GM12878 (cell line): ENCODE results near the gene LSR. TPM values are rescaled to one million over a fixed set of nuclear protein-coding genes. Genes with fewer than 3 reads are reported as not detected.
A peak's percentile ranks its signal among the peaks of the same experiment; 100 is the strongest.

Experiments
- ATF7 ChIP-seq: fragments of 450-650 bp; IDR thresholded peaks from 2 replicates; pipeline ENCODE4 v1.6.1; 2016; ENCODE audit warnings: low read depth, mild to moderate bottlenecking
- CHD1 ChIP-seq: IDR thresholded peaks from 2 replicates; pipeline ENCODE4 v1.6.1; 2012; ENCODE audit warnings: low read depth, low read length, improper control_type of control experiment
- DPF2 ChIP-seq: fragments of 450-650 bp; IDR thresholded peaks from 2 replicates; pipeline ENCODE4 v1.6.1; 2017; ENCODE audit warnings: mild to moderate bottlenecking
- EGR1 ChIP-seq, 2 experiments: IDR thresholded peaks; 1 replicate in 1 of 2; 2 replicates in 1 of 2; pipeline ENCODE4 v1.6.1; 2011 to 2012; ENCODE audit warnings: low read depth in 2 of 2, low read length in 2 of 2, borderline replicate concordance in 1 of 2, mild to moderate bottlenecking in 1 of 2, moderate library complexity in 1 of 2
- GABPA ChIP-seq: IDR thresholded peaks from 2 replicates; pipeline ENCODE4 v1.6.1; 2014; ENCODE audit warnings: antibody characterized with exemption, low read depth, mild to moderate bottlenecking, inconsistent platforms
- HDGF ChIP-seq: fragments of 450-650 bp; IDR thresholded peaks from 2 replicates; pipeline ENCODE4 v1.6.1; 2016; ENCODE audit warnings: antibody characterized with exemption
- IKZF2 ChIP-seq, 2 experiments: fragments of 450-650 bp; IDR thresholded peaks; 2 replicates each; pipeline ENCODE4 v1.6.1; 2017; ENCODE audit warnings: mild to moderate bottlenecking in 2 of 2, moderate library complexity in 2 of 2
- IRF4 ChIP-seq: IDR thresholded peaks from 2 replicates; pipeline ENCODE4 v1.6.1; 2011; ENCODE audit warnings: low read depth, low read length
- JUNB ChIP-seq: IDR thresholded peaks from 2 replicates; pipeline ENCODE4 v1.6.1; 2016; ENCODE audit warnings: antibody characterized with exemption, mild to moderate bottlenecking
- NBN ChIP-seq: fragments of 450-650 bp; IDR thresholded peaks from 2 replicates; pipeline ENCODE4 v1.6.1; 2016
- PBX3 ChIP-seq: IDR thresholded peaks from 2 replicates; pipeline ENCODE4 v1.6.1; 2011; ENCODE audit warnings: mild to moderate bottlenecking, low read depth, low read length, moderate library complexity; ENCODE audit not compliant: insufficient replicate concordance
- RAD21 ChIP-seq: IDR thresholded peaks from 2 replicates; pipeline ENCODE4 v1.6.1; 2011; ENCODE audit warnings: mild to moderate bottlenecking, low read depth, low read length, moderate library complexity; ENCODE audit not compliant: insufficient read depth
- RELB ChIP-seq: fragments of 450-650 bp; IDR thresholded peaks from 2 replicates; pipeline ENCODE4 v1.6.1; 2017; ENCODE audit warnings: low read depth, mild to moderate bottlenecking, moderate library complexity
- RFX5 ChIP-seq: IDR thresholded peaks from 2 replicates; pipeline ENCODE4 v1.6.1; 2011; ENCODE audit warnings: low read depth, low read length, improper control_type of control experiment
- RUNX3 ChIP-seq: IDR thresholded peaks from 2 replicates; pipeline ENCODE4 v1.6.1; 2012; ENCODE audit warnings: low read length, inconsistent platforms
- SMAD1 ChIP-seq: fragments of 450-650 bp; IDR thresholded peaks from 2 replicates; pipeline ENCODE4 v1.6.1; 2018; ENCODE audit warnings: mild to moderate bottlenecking, low read depth; ENCODE audit not compliant: partially characterized antibody
- STAT1 ChIP-seq: fragments of 450-650 bp; conservative IDR thresholded peaks from 2 replicates; pipeline ENCODE4 v1.6.1; 2014; ENCODE audit warnings: antibody characterized with exemption, mild to moderate bottlenecking
- TCF3 ChIP-seq: IDR thresholded peaks from 2 replicates; pipeline ENCODE4 v1.6.1; 2012; ENCODE audit warnings: low read depth, mild to moderate bottlenecking, low read length, borderline replicate concordance; ENCODE audit not compliant: insufficient read depth
- TCF7 ChIP-seq: IDR thresholded peaks from 2 replicates; pipeline ENCODE4 v1.6.1; 2014; ENCODE audit warnings: antibody characterized with exemption, borderline replicate concordance
- polyA plus RNA-seq, 11 experiments: library from polyadenylated mRNA; depleted of rRNA in 4 of 11; unstranded in 6 of 11; stranded (reverse) in 5 of 11; fragments of >200 nt; fragmentation: Nextera tagmentation in 4 of 11; fragmentation: Illumina TruSeq in 1 of 11; extraction: Ambion mirVana in 4 of 11; extraction: Trizol in 1 of 11; gene quantifications; 1 replicate in 1 of 11; 2 replicates in 10 of 11; pipeline versions ENCODE4 v1.2.1 to v1.2.3, GENCODE V29; 2011 to 2016; ENCODE audit warnings: inconsistent platforms in 2 of 11, missing spikeins in 2 of 11, low read depth in 1 of 11
- total RNA-seq, 4 experiments: library from RNA; depleted of rRNA in 3 of 4; stranded (reverse); fragments of >200 nt in 3 of 4; fragmentation: Illumina TruSeq in 1 of 4; extraction: Trizol in 1 of 4; gene quantifications; 2 replicates each; pipeline versions ENCODE4 v1.2.1 to v1.2.3, GENCODE V29; 2013 to 2021
- TF ChIP-seq, protein P1 (sequence below): fragments of 450-650 bp; IDR thresholded peaks from 2 replicates; pipeline ENCODE4 v1.6.1; 2016; ENCODE audit warnings: mild to moderate bottlenecking

Gene LSR
- total and polyA plus RNA-seq, 10 of the 15 experiments (the other 5 are each of a cell fraction or from before 2014, with no cell fraction given) = 0.26 to 53.9 (median 26.3) TPM

- TF ChIP-seq SMAD1 (peak; percentile 30), EGR1 (IDR thresholded peaks at IDR 0.05; ENCODE audit: borderline replicate concordance in 1 of 2, low read depth in 2 of 2, low read length in 2 of 2) (no peak), RELB (0 out of 2 replicates have a peak, but pooled peaks have one; percentile 33), TCF3 (no peak), RAD21 (no peak), STAT1 (no peak), RFX5 (no peak), ATF7 (peak; percentile 39; the same call in 1 of the 2 replicates), TCF7 (no peak), RUNX3 (peak; percentile 44), JUNB (no peak), HDGF (peak; percentile 94), IRF4 (0 out of 2 replicates have a peak, but pooled peaks have one; percentile 4), GABPA (no peak), CHD1 (no peak), IKZF2 (IDR thresholded peaks at IDR 0.05) (peak in 1 of 2 experiments; percentile 20; a peak in 1 of 4 replicates), PBX3 (no peak), NBN (peak; percentile 95), DPF2 (0 out of 2 replicates have a peak, but pooled peaks have one; percentile 28)
- TF ChIP-seq, protein P1, sequence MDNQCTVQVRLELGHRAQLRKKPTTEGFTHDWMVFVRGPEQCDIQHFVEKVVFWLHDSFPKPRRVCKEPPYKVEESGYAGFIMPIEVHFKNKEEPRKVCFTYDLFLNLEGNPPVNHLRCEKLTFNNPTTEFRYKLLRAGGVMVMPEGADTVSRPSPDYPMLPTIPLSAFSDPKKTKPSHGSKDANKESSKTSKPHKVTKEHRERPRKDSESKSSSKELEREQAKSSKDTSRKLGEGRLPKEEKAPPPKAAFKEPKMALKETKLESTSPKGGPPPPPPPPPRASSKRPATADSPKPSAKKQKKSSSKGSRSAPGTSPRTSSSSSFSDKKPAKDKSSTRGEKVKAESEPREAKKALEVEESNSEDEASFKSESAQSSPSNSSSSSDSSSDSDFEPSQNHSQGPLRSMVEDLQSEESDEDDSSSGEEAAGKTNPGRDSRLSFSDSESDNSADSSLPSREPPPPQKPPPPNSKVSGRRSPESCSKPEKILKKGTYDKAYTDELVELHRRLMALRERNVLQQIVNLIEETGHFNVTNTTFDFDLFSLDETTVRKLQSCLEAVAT = peak; percentile 91
Observed at GRCh38 chr19:35296644-35297514, 48.1 kb downstream of the LSR start (continued).
